ENCODE results near the gene TMEM203.
"Not testable (repeated sequence)": the region's sequence is repeated elsewhere in the genome, so short reads cannot be mapped to it uniquely, and the experiment has no call there.

Gene TMEM203

DNA sequence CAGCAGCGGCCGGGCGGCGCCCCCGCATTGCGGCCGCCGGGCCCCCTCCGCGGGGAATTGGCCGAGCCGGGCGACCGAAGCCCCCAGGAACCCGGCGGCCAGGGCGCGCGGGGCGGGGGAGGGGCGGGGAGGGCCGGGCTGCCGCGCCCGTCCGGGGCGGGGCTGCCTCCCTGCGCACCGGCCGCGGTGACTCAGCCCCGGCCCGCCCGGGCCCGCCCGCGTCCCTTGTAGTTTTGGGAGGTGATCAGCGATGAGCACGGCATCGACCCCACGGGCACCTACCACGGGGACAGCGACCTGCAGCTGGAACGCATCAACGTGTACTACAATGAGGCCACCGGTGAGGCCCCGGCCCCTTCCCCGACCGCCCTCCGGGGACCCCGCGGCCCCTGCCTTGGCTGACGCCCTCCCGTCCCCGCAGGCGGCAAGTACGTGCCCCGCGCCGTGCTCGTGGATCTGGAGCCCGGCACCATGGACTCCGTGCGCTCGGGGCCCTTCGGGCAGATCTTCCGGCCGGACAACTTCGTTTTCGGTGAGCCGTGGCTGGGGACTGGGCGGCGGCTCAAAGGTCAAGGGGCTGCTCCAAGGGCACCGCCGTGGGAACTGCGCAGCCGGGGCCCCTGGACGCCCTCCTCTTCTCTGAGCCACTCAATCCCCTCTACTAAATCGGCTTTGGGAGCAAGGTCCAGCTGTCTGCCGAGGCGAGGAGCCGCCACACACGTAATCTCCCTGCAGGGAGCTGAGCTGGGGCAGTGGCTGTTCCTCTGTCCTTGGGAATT is 36.2 kb upstream of the TMEM203 start:
- DNase-seq, result peak; percentile 47

DNA sequence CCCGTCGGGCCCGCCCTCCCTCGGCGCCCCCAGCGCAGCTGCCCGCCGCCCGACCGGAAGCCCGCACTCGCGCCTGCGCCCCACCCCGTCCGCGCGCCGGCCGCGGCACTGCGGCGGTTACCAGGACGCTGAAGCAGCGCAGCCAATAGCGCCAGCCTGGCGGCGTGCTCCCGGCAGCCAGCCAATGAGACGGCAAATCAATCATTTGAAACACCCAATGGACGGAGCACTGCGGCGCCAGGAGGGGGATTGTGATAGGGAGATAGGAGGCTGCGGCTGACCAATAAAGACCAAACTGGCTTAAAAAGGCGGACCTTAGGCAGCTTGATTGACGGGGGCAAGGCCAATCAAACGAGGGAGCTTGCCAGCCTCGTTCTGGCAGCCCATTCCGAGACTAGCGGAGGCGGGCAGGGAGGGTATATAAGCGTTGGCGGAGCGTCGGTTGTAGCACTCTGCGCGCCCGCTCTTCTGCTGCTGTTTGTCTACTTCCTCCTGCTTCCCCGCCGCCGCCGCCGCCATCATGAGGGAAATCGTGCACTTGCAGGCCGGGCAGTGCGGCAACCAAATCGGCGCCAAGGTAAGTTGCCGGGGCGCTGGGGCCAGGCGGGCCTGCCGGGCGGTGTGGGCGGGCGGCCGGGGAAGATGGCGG is 35.5 kb upstream of the TMEM203 start, which contains the start of gene TUBB4B:
TUBB4B (plus strand) TSS at position 447 of the 649 bp plus-strand sequence; CDS start at position 521, 74 bp downstream.
- DNase-seq, result peak; percentile 98

DNA sequence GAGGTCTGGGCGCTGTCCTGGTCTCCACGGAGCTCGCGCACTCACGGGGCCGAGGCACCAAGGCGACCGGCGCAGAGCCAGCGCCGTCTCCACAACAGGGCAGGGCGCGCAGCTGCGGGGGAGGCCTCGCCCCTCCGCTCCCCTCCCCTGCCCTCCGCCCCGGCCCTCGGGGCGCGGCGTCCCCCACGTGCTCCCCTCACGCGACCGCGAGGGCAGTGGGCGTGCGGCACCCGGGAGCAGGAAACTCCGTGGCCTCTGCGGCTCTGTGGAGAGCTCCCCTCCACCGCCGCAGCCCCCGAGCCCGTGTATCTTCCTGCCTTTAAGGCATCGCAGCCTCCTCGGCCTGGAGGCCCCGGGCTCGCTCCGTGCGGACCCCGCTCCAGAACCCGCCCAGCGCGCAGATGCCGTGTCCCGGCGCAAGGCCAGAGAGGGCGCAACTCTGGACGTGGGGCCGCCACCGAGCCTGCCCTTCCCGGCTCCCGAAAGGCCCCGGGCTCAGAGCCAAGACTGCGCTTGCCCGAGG is 34.9 kb upstream of the TMEM203 start:
- DNase-seq, result peak; percentile 68

DNA sequence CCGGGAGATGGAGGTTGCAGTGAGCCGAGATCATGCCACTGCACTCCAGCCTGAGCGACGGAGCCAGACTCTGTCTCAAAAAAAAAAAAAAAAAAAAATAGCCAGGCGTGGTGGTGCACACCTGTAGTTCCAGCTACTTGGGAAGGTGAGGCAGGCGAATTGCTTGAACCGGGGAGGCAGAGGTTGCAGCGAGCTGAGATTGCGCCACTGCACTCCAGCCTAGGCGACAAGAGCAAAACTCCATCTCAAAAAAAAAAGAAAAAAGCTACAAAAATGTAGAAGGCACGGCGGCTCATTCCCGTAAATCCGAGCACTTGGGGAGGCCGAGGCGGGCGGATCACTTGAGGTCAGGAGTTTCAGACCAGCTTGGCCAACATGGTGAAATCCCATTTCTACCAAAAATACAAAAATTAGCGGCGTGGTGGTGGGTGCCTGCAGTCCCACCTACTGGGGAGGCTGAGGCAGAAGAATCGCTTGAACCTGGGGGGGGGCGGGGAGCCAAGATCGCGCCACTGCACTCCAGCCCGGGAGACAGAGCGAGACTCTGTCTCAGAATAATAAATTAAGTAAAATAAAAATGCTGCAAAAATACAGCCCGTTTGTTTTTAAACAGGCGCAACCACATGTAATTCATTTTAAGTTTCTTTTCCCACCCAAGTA is 34.2 kb upstream of the TMEM203 start:
- not testable (repeated sequence) for DNase-seq

DNA sequence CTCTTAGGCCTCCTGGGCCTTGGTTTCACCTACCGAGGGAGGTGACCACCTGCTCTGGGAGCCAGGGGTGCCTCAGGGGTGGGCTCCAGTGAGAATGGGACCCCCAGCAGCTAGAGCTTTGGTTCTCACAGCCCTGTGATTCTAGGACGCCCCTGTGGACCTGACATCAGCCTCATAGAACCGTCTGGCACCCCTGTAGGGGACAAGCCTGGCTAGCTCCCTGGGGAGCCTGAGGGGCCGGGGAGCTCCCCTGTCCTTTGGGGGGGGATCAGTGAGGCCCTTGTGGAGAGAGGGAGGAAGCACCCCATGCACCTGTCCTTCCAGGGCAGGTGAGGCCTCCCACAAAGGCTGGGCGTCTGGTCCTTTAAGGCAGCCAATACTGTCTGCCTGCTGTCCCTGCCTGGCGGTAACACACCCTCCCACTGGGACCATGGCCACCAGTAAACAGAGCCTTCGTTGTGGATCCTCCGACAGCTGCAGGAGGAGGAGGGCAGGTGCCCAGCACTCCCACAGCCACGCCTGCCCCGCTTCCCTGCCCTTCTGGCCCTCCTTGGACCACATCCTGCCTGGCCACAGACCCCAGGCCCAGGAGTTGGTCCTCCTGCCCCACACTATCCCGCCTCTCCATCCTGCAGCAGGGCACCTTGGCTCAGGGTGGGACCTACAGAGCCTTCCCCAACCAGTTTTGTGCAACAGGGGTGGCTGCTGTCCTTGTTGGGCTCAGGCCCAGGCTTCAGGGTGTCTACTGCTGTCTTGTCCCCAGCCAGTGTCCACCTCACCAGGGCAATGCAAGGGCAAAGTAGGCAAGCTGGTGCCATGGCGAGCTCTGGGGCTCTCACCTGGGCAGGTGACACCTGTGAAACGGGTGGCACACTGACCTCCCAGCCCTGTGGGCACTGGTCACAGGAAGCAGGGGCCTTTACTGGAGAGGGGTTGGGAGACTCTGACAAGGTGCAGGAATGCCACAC is 32.6 kb upstream of the TMEM203 start:
- no peak for DNase-seq

DNA sequence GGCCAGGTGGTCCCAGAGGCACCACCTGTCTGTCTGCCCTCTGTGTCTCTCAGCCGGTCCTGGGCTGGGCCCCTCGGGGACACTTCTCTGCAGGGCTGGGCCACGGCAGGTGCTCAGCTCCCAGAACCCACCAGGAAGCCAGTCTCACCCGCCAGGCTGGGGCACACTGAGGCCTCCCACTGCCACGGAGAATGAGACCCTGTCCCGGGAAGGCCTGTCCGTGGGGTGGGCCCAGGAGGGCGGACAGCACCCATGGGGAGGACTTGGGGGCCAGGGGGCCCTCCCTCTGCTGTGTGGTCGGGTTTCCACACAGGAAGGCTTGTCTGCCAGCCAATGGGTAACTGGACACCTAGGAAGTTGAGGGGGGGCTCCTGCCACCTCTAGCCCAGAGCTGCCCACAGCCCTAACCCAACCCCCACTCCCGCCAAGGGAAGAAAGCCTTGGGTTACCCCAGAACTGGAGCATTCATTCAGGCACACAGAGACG is 31.5 kb upstream of the TMEM203 start:
- no peak for DNase-seq

DNA sequence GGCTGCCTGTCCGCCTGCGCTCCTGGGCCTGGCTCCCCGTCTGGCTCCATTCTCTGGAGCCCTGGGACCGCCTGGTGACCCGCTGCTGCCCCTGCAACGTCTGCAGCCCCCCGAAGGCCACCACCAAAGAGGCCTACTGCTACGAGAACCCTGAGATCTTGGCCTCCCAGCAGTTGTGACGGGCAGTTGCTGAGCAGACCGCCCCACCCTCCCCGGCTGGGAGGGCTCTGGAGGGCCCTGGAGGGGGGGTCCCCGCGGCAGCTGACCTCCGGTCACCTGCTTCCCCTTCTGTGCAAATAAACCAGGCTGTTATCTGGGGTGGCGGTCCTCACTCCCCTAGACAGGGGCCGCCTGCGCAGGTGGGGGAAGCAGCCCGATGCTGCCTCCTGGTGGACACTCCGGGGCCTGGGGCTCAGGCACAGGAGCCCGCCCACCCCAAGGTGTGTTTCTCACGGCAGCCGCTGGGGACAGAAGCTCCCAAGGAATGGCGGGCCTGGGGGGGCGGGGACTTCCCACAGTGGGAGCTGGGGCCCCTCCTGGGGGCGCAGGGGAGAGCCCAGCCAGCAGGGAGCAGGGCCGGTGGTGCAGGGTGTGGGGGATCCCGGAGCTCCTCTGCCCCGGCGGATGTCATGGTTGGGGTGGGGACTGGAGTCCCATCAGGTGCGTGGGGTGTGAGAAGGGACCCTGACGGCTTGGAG is 30.9 kb upstream of the TMEM203 start:
- peak; percentile 39 for DNase-seq

DNA sequence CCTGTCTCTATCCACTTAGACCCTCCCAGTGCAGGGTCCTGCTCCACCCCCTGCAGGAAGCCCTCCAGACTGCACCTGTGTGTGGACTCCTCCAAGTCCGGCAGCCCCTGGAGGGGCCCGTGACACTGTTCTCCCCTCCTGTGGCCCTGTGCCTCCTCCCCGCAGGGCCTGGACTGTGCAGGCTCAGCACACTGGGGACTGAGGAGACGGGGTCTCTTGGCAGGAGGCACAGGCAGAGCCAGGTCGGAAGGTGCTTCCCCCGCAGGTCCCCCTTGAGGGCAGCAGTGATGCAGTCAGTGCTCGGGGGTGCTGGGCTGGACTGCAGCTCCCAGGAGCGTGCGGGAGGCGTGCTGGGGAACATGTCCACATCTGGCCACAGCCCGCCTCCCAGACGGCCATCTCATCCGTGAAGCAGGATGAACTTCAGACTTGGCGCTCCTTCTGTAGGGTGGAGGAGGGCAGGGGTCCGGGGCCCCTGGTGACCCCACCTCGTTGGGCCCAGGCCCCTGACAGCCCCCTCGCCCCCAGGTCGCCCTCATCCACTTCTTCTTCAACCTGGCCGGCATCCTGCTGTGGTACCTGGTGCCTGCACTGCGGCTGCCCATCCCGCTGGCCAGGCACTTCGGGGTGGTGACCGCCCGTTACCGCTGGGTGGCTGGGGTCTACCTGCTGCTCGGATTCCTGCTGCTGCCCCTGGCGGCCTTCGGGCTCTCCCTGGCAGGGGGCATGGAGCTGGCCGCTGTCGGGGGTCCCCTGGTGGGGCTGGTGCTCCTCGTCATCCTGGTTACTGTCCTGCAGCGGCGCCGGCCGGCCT is 30.2 kb upstream of the TMEM203 start:
- no peak for DNase-seq

DNA sequence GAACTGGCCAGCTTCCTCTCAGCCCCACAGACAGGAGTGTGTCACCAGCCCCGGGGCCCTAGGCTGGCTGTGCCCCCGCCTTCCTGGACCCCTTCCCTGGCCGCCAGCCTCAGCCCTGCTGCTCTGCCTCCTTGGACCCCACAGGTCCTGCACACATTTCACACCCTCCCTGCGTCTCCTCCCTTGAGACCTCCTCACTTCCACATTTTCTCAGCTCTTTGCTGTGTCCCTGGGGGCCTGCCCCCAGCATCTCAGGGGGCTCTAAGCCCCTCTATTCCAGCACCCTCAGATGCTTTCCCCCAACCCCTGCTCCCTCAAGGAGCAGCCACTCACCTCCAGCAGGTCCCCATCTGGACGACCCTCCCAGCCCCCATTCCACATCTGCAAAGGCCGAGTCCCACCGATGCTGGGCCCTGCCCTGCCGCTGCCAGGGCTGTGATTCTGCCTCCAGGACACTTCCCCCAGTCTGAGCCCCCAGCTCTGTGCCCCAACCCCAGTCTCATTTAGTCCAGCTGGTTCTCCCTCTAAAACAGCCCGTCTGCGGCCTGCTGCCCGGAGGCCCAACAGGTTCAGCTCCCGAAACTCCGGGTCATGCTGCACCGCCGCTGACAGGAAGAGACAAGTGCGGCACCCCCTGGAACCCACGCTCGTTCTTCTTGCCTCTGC is 29.4 kb upstream of the TMEM203 start:
- no peak for DNase-seq

DNA sequence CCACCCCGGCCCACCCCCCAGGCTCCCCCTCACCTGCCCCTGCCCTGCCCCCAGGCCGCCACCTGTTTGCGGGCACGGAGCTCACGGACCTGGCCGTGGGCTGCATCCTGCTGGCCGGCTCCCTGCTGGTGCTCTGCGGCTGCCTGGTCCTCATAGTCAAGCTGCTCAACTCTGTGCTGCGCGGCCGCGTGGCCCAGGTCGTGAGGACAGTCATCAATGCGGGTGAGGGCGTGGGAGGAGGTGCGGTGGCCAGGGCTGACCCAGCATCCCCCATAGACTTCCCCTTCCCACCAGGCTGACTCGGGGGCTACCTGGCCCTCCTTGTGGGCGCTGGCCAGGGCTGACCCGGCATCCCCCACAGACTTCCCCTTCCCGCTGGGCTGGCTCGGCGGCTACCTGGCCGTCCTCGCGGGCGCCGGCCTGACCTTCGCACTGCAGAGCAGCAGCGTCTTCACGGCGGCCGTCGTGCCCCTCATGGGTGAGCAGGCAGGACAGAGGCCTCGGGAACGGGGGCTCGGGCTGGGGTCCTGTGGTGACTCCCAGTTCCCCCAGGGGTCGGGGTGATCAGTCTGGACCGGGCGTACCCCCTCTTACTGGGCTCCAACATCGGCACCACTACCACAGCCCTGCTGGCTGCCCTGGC is 28.7 kb upstream of the TMEM203 start:
- no peak for DNase-seq

DNA sequence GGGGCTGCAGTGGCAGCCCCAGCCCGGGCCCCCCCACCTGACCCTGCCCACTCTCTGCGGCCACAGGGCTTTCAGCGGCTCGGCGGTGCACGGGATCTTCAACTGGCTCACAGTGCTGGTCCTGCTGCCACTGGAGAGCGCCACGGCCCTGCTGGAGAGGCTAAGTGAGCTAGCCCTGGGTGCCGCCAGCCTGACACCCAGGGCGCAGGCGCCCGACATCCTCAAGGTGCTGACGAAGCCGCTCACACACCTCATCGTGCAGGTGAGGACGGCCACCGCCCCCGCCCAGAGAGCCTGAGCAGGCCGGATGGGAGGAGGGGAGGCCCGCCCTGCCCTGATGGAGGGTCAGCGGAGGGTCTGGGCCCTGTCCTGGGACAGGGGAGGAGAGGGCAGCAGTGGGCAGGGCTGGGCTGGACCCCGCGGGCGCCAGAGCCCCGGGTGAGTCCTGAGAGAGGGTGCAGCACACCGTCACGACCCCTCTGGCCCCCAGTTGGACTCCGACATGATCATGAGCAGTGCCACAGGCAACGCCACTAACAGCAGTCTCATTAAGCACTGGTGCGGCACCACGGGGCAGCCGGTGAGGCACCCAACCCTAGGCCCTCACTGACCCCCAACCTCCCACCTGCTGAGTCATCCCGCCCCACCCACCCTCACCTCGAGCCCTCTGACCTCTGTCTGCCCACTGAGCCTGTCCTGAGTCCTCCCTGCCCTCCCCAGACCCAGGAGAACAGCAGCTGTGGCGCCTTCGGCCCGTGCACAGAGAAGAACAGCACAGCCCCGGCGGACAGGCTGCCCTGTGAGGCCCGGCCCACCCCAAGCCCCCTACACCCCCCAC is 27.9 kb upstream of the TMEM203 start:
- DNase-seq, result no peak

DNA sequence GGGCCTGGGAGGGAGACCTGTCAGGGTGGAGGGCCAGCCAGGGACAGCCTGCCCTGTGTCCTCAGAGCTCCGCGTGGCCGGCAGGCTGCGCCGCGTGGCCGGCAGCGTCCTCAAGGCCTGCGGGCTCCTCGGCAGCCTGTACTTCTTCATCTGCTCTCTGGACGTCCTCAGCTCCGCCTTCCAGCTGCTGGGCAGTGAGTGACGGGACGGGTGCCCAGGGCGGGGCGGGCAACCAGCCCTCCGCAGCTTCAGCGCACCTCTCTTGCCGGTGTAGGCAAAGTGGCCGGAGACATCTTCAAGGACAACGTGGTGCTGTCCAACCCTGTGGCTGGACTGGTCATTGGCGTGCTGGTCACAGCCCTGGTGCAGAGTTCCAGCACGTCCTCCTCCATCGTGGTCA is 27.1 kb upstream of the TMEM203 start:
- DNase-seq, result no peak

DNA sequence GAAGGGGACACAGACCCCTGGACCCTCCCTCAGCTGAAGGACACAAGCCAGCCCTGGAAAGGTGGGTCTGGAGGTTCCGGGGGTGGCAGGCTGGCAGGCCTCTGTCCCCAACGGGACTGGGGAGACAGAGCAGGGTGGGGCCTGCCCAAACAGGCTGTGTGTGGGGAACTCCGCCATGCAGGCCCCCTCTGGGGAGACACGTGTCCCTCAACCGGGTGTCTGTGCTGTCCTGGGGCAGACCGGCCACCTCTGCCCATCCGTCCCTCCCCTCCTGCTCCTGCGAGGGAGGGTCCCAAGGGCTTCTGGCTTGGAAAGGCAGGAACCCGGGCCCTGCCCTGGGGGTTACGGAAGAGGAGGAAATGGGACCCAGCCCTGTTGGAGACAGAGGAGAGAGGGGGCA is 26.7 kb upstream of the TMEM203 start:
- no peak for DNase-seq

DNA sequence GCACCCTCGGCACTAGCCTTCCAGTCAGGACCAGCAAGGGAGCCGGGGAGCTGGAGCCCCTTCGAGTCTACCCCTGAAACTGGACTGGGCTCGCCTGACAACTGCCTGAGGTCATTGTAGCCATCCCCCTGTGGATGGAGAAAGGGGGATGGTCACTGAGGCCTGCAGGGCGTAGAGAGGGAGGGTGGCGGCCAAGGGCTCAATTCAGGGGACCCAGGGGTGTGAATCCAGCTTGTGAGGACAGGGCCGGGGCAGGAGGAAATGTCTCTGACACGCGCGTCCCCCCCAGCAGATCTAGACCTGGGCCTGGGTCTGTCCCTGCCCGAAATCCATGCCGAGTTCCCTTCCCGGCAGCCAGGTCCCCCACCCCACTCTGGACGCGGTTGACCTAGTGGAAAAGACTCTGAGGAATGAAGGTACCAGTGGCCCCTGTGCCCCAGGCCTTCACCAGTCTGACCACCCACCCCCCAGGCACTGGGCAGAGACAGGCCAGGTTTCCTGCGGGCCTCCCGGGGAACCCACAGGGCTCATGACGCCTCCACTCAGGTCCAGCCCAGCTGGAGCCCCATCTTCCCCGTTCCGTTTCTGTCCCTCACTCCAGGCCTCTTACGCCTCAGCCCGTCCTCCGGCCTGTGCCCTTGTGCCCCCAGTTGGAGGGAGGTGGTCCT is 26.1 kb upstream of the TMEM203 start:
- no peak for DNase-seq

DNA sequence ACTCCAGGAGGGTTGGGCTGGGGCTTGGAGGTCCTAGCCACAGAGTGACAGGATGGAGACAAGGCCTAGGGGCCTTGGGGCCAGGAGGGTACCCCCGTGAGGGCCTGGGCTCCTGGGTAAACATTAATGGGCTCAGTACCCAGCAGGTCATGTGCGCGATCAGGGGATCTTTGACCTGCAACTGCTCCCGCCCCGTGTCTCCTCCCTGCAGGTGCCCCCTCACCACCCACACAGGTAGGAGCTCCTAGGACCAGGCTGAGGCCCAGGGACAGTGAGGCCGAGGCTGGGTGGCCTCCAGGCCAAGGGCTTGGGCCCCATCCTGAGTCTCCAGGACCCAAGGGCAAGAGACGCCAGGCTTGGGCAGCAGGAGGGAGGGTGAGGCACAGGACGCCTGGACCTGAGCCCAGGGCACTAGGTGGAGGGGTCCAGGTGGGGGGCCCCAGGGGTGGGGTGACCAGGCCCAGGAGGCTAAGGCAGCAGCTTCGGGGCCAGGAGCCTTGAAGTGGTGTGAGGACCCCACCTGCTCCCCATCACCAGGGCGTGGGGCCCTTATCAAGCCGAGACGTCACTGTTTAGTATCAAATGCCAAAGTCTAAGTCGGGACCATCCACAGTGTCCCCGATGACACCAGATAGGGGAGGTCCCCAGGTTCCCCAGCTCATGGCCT is 25.4 kb upstream of the TMEM203 start, which contains the start of gene SLC34A3:
SLC34A3 (plus strand) TSS at position 197 of the 667 bp plus-strand sequence. CDS start 802 bp downstream, outside the sequence.
- no peak for DNase-seq

DNA sequence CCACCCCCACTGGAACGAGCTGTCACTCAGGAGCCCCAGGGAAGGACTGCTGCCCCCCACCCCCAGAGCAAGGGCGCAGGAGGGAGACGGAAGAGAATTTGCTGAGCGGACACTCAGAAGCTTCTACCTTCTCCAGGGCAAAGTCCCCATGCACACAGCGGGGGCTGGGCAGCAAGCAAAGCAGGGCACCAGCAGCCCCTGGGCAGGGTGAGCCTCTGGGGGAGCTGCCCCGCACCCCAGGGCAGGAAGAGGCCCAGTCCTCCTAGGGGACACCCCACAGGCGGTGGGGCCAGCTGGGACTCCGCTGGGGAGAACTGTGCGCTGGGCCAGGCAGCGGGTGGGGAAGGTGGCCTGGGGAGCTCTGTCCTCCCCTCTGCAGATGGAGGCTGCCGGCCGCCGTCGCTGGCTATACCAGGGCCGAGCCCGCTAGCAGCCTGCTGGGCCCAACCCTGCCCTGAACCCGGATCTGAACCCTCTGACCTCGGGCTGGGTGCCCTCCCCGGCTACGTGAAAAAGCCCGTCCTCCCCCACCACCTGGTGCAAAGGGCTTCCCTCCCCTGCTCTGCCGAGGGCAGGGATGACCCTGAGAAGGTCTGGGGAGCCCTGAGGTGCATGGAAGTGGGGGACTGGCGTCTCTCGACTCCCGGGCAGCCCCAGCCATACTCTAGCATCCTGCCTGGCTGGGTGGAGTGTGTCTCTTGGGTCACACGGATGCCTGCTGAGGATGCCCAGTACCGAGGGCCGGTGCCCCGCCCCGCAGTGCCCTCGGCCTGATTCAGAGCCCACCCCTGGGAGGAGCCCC is 24.7 kb upstream of the TMEM203 start:
- DNase-seq, result no peak
